NOMO-1 treated with DMSO at 0.1 percent for 48 hours (cell line): ENCODE results near the gene NTNG1.
A peak's percentile ranks its signal among the peaks of the same experiment; 100 is the strongest.

Source experiments
- DNase-seq: peaks from one replicate; lab custom pipeline; 2025; ENCODE audit not compliant: unreplicated experiment; lab: John Stamatoyannopoulos, UW

NTNG1 gene

GRCh38 chr1:107443860-107444259, 303.0 kb downstream of the NTNG1 start:
- no peak for DNase-seq

DNA sequence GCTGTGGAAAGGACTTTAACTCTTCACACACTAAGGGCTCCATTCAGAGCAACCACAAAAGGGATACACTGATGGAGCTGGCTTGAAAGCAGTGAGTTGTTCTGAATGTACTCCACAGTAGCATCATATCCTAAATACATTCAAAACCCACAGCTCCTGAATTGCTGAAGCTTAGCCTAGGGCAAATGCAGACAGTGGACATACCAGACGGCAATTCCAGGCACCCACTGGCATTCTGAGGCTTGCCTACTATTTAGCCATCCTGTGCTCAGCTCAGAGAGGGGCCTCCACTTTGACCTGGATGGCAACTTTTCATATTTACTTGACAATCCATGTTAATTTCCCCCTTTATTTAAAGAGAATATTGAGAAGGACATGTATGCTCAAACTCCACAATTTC, 303.5 kb downstream of the NTNG1 start:
- no peak for DNase-seq

GRCh38 chr1:107449326-107449725, 308.5 kb downstream of the NTNG1 start:
- no peak for DNase-seq

- peak; percentile 57 for DNase-seq
Observed at GRCh38 chr1:107450899-107451664, 310.2 kb downstream of the NTNG1 start.

DNA sequence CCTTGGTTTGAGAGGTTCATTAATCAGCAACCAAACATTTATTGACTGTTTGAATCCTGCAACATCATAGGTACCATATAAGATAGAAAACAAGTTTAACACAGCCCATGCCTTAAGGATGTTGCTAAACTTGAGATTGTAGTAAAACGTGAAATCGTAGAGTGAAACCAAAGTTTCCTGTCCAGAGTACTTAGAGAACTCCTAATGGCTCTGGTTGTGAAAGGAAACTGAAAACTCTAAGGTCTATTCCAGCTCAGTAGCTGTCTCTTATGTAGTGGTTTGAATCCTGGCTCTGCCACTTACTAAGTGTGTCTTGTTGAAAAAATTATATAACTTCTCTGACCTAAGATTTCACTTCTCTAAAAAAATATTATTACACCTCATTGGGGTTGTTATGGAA, 310.9 kb downstream of the NTNG1 start:
- DNase-seq = peak; percentile 16

DNA sequence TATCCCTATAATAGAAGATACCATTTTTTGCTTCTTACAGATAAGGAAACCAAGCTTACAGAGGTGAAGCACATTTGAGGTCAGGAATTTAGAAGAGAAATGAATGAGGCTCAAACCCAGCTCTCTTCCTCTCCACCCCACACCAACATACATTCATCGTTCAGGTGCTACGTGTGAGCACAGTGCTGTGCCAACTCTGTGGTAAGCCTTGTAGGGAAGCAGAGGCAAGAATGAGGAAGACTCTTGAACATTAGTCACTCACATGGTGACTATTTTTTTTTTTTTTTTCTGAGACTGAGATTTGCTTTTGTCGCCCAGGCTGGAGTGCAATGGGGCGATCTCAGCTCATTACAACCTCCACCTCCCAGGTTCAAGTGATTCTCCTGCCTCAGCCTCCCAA, 314.0 kb downstream of the NTNG1 start:
- no peak for DNase-seq

GRCh38 chr1:107457989-107458388, 317.1 kb downstream of the NTNG1 start:
- no peak for DNase-seq

GRCh38 chr1:107459204-107459904, 318.5 kb downstream of the NTNG1 start:
- no peak for DNase-seq

DNA sequence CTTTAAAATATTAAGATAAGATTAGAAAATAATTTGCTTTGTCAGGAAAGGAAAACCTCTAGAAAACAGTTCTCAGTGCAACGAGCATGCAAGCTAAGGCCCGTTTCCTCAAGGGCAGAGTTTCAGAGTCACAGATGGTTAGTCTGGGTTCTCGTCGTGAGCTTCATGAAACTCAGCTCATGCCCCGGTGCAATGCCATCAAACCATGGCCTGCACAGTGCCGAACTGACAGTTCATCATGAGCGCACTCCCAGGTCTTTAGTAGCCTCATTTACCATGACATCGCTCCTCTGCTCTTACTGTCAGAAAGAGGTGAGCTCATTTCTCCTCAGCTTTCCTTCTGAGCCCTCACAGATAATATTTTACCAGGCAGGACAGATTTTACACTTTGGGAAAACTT, 319.2 kb downstream of the NTNG1 start:
- DNase-seq = no peak

DNA sequence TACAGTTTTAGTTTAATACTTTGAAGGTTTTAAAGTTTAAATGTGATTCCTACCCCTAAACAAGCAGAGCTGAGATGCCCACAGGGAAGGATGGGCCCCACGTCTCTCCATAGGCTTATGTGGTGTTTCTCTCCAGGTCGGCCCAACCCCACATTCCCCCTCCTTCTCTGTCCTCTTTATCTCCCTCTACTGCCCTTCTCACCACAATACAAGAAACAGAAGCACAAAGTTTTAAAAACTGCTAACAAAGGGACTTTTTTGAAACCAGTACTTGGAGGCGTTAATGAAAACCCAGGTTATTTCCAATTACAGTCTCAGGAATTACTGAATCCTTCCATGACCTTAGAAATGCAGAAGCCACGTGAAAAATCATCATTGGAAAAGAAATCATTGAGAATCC, 324.0 kb downstream of the NTNG1 start:
- DNase-seq = no peak

- DNase-seq = no peak
Observed at GRCh38 chr1:107467286-107467685, 326.4 kb downstream of the NTNG1 start.

GRCh38 chr1:107467811-107468210, 327.0 kb downstream of the NTNG1 start:
- no peak for DNase-seq

DNA sequence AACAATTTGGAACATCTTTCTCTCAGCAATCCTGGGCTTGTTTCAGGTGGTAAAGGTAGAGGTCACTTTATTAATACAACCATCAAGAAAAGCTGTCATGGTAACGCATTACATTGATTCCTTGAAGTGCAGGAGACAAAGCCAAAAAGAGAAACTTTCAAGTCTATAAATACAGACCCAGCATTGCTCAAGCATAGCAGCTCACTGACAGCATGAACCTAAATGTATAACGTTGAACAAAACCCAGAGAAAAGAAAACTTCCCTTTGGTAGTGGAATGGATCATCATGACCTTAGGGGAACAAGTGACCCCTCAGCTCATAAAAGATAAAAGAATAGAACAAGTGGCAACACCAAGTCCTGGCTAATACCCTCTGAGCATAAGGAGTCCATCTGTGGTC, 332.2 kb downstream of the NTNG1 start:
- DNase-seq = no peak

- no peak for DNase-seq
Observed at GRCh38 chr1:107474877-107475612, 334.2 kb downstream of the NTNG1 start.

GRCh38 chr1:107477233-107477632, 336.4 kb downstream of the NTNG1 start:
- DNase-seq = peak; percentile 14

DNA sequence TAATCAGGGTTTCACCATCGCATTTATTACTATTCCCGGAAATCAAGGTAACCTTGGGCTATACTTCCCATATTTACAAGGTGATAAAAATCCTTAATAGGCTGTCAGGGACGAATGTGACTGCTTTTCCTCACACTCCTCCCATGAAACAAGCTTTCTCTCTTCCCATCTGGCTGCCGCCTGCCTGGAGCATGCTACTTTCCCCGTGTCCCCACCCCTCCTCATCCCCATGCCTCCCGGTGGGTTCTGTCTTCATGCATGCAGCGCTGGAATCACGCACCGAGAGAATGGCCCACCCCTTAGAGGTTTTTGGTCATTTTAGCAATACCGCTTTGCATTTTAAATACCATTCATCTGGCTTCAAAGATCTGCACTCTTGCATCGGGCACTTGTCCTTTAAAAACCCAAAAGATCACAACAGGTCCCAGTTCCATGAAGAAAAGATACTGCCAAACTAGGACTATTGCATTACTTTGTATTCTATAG, 339.1 kb downstream of the NTNG1 start:
- DNase-seq = no peak

DNA sequence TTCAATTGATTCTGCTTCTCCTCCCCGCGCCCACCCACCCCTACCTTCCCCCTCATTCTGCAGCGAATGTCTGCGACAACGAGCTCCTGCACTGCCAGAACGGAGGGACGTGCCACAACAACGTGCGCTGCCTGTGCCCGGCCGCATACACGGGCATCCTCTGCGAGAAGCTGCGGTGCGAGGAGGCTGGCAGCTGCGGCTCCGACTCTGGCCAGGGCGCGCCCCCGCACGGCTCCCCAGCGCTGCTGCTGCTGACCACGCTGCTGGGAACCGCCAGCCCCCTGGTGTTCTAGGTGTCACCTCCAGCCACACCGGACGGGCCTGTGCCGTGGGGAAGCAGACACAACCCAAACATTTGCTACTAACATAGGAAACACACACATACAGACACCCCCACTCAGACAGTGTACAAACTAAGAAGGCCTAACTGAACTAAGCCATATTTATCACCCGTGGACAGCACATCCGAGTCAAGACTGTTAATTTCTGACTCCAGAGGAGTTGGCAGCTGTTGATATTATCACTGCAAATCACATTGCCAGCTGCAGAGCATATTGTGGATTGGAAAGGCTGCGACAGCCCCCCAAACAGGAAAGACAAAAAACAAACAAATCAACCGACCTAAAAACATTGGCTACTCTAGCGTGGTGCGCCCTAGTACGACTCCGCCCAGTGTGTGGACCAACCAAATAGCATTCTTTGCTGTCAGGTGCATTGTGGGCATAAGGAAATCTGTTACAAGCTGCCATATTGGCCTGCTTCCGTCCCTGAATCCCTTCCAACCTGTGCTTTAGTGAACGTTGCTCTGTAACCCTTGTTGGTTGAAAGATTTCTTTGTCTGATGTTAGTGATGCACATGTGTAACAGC, 339.9 kb downstream of the NTNG1 start:
- DNase-seq = no peak

- no peak for DNase-seq
Observed at GRCh38 chr1:107481756-107482384, 341.0 kb downstream of the NTNG1 start.

DNA sequence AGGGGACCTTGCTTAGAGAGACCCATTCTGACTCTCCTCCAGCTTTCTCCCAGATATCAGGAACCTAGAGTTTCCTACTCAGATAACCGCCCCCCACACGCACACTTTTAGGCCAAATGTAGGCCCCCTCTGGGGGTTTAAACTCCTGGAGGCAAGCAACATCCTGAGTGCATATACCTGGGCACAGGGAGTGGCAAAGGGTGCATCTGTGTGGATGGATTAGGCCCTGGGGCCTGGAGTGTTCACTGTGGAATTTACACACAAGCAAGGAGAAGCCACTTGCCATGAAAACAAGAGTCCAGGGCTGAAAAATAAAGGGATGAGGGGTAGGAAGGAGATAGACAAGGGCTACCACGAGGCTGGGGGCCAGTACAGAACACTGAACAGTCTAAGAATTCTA, 343.1 kb downstream of the NTNG1 start:
- no peak for DNase-seq

- DNase-seq = no peak
Observed at GRCh38 chr1:107486349-107486748, 345.5 kb downstream of the NTNG1 start.
